Suprapubic skin (tissue), 3 donors: ENCODE results near the gene NQO1.

Source experiments
- CTCF ChIP-seq, 2 donors: fragments of 200-600 bp in 1 of 2; fragments of 450-650 bp in 1 of 2; sonication (generic) in 1 of 2; IDR thresholded peaks; one replicate each; pipeline ENCODE4 v1.5.1; 2016 to 2019; ENCODE audit warnings: antibody characterized with exemption in 2 of 2, mild to moderate bottlenecking in 1 of 2, moderate library complexity in 1 of 2
- EP300 ChIP-seq: sonication (generic); formaldehyde crosslinking; IDR thresholded peaks from one replicate; pipeline ENCODE4 v1.6.1; 2017; ENCODE audit warnings: antibody characterized with exemption
- POLR2A ChIP-seq, 2 donors: fragments of 450-650 bp; IDR thresholded peaks; one replicate each; pipeline ENCODE4 v1.6.1; 2017; ENCODE audit warnings: antibody characterized with exemption in 2 of 2, mild to moderate bottlenecking in 2 of 2, moderate library complexity in 2 of 2

DNA sequence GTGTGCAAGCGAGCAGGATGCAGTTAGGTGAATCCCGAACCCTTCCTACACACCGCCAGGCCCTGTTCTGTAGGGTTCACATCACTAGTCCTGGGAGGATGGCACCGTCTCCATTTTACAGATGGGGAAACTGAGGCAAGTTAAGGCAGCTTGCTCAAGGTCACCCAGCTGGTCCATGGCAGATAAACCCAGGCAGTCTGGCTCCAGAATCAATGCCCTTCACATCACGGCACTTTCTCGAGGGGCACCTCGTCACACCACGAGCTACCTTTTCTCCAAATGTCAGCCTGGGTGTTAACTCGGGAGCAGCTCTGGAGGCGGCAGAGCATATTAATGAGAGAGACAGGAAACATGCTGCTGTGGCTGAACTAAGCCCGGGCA is 18.9 kb upstream of the NQO1 start:
- no peak for TF ChIP-seq POLR2A (IDR thresholded peaks at IDR 0.05)
- no peak for TF ChIP-seq CTCF (IDR thresholded peaks at IDR 0.05)
- TF ChIP-seq EP300, result no peak
